Omental fat pad (tissue), 4 donors: ENCODE measurements around the gene CEBPE. TPM values are rescaled to one million over a fixed set of nuclear protein-coding genes. Genes with fewer than 3 reads are reported as not detected.

Experiments
- ATAC-seq: fragments of 150-250 bp; one replicate; pipeline ENCODE4 v1.9.1; 2016; ENCODE audit warnings: mild to moderate bottlenecking, moderate library complexity; ENCODE audit not compliant: low FRiP score
- DNase-seq: peaks from one replicate; pipeline ENCODE4 v3.0.0-alpha.2; 2019; ENCODE audit warnings: low spot score
- total RNA-seq, 4 donors: library from RNA; depleted of rRNA; stranded (reverse); fragments of >200 nt; gene quantifications; one replicate each; pipeline ENCODE4 v1.1.0, GENCODE V29; 2016
- TF ChIP-seq, protein P1 (sequence below), 3 donors: fragments of 450-650 bp; IDR thresholded peaks; one replicate each; pipeline ENCODE4 v1.5.1; 2016 to 2017; ENCODE audit warnings: antibody characterized with exemption in 3 of 3, mild to moderate bottlenecking in 3 of 3, moderate library complexity in 2 of 3

CEBPE gene
- 1 to 10 TPM in 1 of 4 donors, under 1 TPM in 2, not detected in 1; 0.36 to 2.7 (median 0.37) TPM for total RNA-seq

DNA sequence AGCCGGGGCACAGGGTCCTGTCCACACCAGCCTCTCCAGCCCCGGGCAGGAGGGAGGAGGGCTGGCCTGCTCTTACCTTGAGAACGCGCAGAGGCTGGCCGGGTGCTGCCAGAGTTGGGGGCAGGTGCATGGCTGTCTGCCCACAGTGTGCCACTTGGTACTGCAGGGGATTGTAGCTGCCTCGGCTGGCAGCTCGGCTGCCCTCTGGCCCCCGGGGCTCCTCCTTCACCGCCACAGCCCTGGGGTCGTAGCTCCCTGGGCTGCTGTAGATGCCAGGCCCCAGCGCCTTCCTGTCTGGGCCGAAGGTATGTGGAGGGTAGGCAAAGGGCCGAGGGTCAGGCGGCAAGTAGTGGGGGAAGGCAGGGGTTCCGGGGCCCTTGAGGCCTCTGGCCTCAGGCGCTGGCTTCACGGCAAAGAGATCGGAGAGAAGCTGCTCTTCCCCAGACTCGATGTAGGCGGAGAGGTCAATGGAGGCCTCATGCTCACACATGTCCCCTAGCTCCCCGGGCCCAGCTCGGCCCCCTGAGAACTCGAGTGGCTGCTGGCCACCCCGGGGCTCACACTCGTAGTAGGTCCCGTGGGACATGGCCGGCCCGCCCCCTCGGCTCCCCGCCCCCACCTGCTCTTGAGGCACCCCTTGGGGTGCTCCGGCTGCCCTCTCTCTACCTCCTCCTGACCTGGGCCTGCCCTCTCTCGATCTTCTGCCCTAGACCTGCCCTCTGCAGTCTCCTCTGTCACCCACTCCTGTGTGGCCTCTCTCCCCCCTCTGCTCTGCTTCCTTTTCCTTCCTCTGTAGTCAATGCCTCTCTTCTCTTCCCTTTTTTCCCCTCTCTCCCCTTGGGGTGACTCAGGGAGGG lies at the start of gene CEBPE:
Gene CEBPE (minus strand): TSS at position 750 of the 857 bp plus-strand sequence. CDS start 164 bp downstream, at position 586.
- TF ChIP-seq, protein P1, sequence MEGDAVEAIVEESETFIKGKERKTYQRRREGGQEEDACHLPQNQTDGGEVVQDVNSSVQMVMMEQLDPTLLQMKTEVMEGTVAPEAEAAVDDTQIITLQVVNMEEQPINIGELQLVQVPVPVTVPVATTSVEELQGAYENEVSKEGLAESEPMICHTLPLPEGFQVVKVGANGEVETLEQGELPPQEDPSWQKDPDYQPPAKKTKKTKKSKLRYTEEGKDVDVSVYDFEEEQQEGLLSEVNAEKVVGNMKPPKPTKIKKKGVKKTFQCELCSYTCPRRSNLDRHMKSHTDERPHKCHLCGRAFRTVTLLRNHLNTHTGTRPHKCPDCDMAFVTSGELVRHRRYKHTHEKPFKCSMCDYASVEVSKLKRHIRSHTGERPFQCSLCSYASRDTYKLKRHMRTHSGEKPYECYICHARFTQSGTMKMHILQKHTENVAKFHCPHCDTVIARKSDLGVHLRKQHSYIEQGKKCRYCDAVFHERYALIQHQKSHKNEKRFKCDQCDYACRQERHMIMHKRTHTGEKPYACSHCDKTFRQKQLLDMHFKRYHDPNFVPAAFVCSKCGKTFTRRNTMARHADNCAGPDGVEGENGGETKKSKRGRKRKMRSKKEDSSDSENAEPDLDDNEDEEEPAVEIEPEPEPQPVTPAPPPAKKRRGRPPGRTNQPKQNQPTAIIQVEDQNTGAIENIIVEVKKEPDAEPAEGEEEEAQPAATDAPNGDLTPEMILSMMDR (IDR thresholded peaks at IDR 0.05) = no peak
- ATAC-seq (no peak), DNase-seq (no peak)

DNA sequence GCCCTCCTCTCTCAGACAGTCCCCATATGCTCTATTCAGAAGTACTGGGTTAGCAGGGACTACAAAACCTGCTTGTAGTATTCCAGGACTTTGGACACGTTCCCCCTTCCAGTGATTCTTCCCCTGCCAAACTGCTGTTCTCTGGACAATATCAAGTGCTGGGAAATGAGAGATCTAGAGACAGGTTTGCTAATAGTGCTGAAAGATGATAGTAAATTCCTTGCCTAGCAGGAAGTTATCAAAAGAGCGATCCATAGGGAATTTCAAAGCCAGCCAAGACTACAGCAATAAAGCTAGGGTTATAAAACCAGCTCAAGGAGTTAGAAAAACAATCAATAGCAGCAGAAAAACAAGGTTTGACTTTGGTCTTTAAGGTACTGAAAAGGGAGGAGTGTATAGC lies 49.2 kb upstream of the CEBPE start:
- DNase-seq = no peak
- TF ChIP-seq, protein P1 (IDR thresholded peaks at IDR 0.05) = no peak
- no peak for ATAC-seq

DNA sequence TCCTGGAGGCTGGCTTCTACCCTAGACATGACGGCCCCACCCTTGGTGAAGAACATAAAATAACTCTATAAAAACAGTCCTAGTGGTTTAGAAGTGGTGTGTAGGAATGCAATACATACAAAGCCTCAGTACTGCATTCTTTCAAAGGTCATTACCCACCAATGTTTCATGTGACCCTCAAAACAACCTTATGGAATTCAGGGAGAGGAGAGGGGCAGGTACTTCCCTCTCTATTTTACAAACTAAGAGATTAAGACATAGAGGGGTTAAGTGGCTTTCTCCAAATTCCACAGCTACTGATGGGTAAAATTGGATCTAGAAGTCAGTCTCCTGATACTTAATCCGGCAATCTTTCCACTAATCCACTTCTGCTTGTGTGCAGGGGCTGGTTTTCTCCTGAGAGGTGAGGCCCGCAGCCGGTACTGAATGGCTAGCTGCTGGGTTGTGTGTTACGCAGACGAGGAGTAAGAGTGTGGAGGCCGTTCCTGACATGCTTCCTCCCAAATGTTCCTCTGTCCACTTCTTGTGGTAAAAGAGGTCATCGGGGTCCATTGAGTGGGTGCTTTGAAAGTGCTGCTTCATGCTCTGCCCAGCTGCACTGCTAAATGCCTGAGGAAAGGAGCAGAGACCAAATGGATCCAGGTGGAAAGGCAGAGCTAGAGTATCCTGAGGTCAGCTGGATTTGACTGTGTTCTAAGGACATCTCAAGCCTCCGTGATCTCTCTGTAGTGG lies 48.2 kb upstream of the CEBPE start:
- ATAC-seq (no peak), DNase-seq (no peak)
- TF ChIP-seq, protein P1 (IDR thresholded peaks at IDR 0.05) = no peak

DNA sequence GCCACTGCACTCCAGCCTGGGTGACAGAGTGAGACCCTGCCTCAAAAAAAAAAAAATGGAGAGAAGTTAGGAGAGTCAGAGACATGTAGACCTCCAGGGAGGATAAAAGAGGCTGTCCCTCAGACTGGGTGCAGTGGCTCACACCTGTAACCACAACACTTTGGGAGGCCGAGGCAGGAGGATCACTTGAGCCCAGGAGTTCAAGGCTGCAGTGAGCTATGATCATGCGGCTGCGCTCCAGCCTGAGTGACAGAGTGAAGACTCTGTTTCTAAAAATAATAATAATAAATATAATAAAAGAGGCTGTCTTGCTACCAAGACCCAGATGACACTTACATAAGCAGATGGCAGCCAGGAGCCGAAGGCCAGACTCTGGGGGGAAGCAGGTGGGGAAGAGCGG lies 45.9 kb upstream of the CEBPE start:
- ATAC-seq (no peak), DNase-seq (no peak)
- TF ChIP-seq, protein P1 (IDR thresholded peaks at IDR 0.05) = no peak

DNA sequence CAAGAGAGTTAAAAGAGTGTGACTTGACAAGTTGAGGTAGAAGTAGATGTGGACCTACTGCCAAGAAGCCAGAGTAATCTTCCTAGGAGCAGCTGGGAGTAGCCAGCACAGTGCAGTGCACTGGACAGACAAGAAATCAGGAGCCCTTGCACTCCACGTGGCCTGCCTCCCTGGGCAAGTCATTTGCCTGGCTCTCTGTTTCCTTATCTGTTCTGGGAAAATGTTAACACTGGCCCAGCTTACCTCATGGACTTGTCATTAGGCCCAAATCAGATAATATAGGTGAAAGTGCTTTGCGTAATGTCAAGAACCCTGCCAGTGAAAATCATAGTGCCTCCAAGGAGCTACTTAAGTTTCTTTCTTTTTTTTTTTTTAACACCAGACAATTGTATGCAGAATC lies 45.2 kb upstream of the CEBPE start:
- no peak for ATAC-seq
- TF ChIP-seq, protein P1 (IDR thresholded peaks at IDR 0.05) = no peak
- no peak for DNase-seq

DNA sequence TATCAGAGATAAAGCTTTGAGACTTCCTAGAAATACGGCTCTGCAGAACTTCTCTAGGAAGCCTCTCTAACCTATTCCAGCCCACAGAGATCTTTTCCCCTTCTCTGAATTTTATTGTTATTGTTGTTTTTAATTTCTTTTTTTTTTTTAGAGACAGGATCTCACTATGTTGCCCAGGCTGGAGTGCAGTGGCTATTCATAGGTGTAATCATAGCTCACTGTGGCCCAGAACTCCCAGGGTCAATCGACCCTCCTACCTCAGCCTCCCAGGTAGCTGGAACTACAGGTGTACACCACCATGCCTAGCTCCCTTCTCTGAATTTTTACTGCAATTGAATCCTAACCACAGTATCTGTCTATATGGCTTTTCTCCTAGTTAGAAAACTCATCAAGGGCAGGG lies 44.8 kb upstream of the CEBPE start:
- ATAC-seq (no peak), DNase-seq (no peak)
- TF ChIP-seq, protein P1 (IDR thresholded peaks at IDR 0.05) = no peak
